Stomach smooth muscle (tissue), 2 donors: ENCODE measurements around the gene TECTA.

Source experiments
- H3K27ac ChIP-seq: one replicate; pipeline ENCODE4 v1.7.0; 2013; ENCODE audit warnings: mild to moderate bottlenecking, low read length, inconsistent platforms
- H3K27me3 ChIP-seq, 2 donors: one replicate each; pipeline ENCODE4 v1.7.0; 2013; ENCODE audit warnings: low read length in 2 of 2; ENCODE audit not compliant: insufficient read depth in 2 of 2, control insufficient read depth in 1 of 2
- H3K36me3 ChIP-seq, 2 donors: one replicate each; pipeline ENCODE4 v1.7.0; 2013; ENCODE audit warnings: low read length in 2 of 2; ENCODE audit not compliant: control insufficient read depth in 2 of 2, insufficient read depth in 2 of 2
- H3K4me1 ChIP-seq: one replicate; pipeline ENCODE4 v1.7.0; 2013; ENCODE audit warnings: low read length; ENCODE audit not compliant: control insufficient read depth, insufficient read depth
- H3K4me3 ChIP-seq, 2 donors: one replicate each; pipeline ENCODE4 v1.7.0; 2013; ENCODE audit warnings: low read length in 2 of 2
- H3K9ac ChIP-seq, 2 donors: one replicate each; pipeline ENCODE4 v1.7.0; 2013; ENCODE audit warnings: low read length in 2 of 2, mild to moderate bottlenecking in 1 of 2
- H3K9me3 ChIP-seq, 2 donors: one replicate each; pipeline ENCODE4 v1.7.0; 2013; ENCODE audit warnings: low read length in 2 of 2; ENCODE audit not compliant: control insufficient read depth in 2 of 2
- donor health status: healthy.
- donor health status: Pancreatic carcinoma.

Gene TECTA

DNA sequence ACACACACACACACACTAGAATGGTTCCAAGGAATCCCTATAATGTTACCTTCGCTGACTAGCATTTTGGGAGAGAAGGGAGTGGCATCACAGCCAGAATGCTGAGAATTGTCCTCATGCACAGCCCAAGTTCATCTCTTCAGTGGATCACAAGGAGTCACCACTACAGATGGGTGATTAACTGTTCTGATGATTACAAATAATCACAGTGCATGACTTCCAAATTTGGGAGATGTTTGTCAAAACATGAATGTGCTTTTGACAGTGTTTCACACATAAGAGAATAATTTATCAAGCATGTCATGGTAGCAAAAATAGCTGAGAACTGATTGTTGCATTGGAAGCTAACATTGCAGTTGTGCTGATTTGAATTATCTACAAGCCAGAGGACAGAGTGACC is 110.6 kb downstream of the TECTA start:
- Histone ChIP-seq H3K36me3 (no peaks in the 10 kb centered on the region), H3K27ac (no peak overlapping the region), H3K9me3 (no peaks in the 10 kb centered on the region), H3K4me3 (no peak overlapping the region), H3K27me3 (peaks cover 0 to 2% of the 10 kb centered on the region in 2 donors), H3K9ac (no peak overlapping the region), H3K4me1 (no peaks in the 10 kb centered on the region)

DNA sequence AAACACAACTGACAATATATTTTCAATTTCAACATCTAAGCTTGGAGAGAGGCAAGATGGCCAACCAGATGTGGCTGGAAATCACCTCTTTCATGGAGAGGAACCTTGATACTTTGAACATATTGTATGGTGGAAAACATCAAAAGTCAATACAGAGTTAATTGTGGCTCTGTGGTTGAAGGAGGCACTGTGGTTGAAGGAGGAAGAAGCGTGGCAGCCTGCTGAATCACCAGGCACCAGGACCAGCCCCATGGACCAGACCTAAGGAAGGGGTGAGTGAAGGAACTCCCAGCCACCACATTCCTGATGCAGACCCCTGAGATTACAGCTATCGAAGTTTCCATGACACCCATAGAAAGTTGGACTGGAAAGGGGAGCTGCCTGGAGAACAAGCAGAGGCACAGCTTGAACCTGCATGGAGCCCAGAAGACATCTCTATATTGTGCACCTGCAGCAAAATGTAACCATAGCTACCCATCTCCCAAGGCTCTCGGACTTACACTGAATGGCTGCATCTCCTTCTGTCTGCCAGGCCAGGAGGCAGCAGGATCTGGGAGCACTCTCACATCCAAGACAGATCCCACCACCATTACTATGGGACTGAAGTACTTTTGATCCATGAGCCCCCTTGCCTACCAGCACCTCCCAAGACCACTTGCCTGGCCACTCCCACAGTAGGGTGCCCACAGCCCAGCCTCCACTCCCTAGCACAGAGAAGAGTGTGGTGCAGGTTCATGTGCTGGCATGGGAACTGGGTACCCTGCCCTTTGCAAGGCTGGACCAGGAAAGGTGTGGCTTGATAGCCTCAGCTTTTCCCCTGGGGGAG is 111.7 kb downstream of the TECTA start:
- Histone ChIP-seq H3K27me3 (peaks cover 0 to 2% of the 10 kb centered on the region in 2 donors), H3K9ac (no peak overlapping the region), H3K27ac (no peak overlapping the region), H3K4me3 (no peak overlapping the region), H3K4me1 (no peaks in the 10 kb centered on the region), H3K9me3 (no peaks in the 10 kb centered on the region), H3K36me3 (no peaks in the 10 kb centered on the region)

DNA sequence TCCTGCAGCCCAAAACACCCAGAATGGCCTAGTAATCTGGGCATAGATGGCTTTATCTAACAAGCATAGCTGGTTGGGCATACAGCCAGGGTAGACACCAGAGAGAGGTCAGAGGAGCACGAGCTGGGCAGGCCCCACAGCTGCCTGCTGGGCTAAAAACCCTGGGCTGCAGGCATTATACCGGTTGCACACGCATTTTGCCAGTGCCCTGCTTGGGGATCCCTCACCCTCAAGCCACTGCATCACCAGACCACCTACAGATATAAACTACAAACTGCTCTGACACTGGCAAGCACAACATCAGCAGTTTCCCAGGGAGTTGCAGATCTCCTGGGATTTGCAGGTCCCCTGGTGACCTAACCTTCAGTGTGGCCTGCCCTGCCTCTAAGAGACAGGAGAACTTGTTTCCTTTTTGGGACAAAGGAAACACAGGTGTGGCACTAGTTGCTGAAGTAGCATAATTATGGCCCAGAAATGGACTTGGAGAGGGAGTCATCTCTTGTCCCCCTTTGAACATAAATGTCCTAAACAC is 112.4 kb downstream of the TECTA start:
- no peaks in the 10 kb centered on the region for H3K9me3 ChIP-seq
- peaks cover 0 to 2% of the 10 kb centered on the region in 2 donors for H3K27me3 ChIP-seq
- H3K4me1 ChIP-seq, result no peaks in the 10 kb centered on the region
- H3K36me3 ChIP-seq, result no peaks in the 10 kb centered on the region
- H3K27ac ChIP-seq, result no peak overlapping the region
- no peak overlapping the region for H3K4me3 ChIP-seq
- no peak overlapping the region for H3K9ac ChIP-seq

DNA sequence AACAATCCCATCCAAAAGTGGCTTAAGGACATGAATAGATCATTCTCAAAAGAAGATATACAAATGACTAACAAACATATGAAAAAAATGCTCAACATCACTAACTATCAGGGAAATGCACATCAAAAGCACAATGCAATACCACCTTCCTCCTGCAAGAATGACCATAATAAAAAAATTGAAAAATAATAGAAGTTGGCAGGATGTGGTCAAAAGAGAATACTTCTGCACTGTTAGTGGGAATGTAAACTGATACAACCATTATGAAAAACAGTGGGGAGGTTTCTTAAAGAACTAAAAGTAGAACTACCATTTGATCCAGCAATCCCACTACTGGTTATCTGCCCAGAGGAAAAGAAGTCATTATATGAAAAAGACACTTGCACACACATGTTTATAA is 113.8 kb downstream of the TECTA start:
- H3K27me3 ChIP-seq, result no peaks in the 10 kb centered on the region
- no peak overlapping the region for H3K27ac ChIP-seq
- no peaks in the 10 kb centered on the region for H3K4me1 ChIP-seq
- no peak overlapping the region for H3K4me3 ChIP-seq
- no peak overlapping the region for H3K9ac ChIP-seq
- H3K36me3 ChIP-seq, result no peaks in the 10 kb centered on the region
- no peaks in the 10 kb centered on the region for H3K9me3 ChIP-seq

DNA sequence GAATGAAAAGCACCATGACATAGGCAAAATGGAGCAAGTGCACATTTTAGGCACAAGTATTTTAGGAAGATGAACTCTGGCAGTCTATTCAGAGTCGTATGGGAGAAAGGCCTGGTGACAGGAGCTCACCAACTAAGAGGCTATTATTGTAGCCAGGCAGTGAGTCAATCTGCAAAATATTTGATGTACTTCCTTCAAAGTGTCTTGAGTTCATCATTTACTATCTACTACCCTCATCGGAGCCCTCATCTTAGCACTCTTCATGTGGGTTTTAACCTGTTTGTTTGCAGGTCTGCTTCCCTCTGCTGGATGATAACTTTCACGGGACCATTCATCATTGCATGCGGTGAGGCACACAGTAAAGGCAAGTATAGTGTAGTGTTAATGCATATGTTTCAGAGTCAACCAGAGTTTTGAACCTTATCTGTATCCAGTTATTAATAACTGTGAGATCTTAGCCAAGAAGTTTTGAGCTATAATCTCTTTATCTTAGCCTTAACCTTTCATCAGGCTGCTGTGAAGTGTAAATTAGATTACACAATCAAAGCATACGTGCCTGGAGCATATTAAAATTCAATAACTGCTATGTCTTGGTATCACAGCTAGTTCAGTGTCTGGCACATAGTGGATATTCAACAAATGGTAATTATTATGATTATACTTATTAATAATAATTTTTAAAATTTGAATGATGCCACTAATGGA is 120.6 kb downstream of the TECTA start:
- no peak overlapping the region for H3K9ac ChIP-seq
- no peak overlapping the region for H3K4me3 ChIP-seq
- H3K4me1 ChIP-seq, result no peaks in the 10 kb centered on the region
- no peaks in the 10 kb centered on the region for H3K9me3 ChIP-seq
- H3K36me3 ChIP-seq, result no peaks in the 10 kb centered on the region
- no peak overlapping the region for H3K27ac ChIP-seq
- H3K27me3 ChIP-seq, result peaks cover 0 to 2% of the 10 kb centered on the region in 2 donors

DNA sequence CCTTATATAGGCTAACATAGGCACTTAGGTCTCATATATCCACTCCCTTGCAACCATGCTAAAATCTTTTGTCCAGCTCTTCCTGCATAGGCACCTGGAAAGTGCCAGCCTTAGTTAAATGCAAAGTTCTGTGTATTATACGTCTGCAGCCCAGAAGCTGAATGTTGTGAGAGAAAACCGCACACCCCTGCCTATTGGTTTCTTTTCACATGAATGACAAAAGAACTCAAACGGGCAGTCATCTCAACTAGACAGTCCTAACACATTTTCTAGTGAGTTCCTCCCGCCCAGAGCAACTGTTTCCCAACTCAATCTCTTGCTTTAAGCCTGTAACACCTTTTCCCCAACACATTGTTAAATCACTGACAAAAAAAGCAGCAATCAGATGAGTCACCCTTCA is 122.1 kb downstream of the TECTA start:
- H3K9me3 ChIP-seq, result no peaks in the 10 kb centered on the region

DNA sequence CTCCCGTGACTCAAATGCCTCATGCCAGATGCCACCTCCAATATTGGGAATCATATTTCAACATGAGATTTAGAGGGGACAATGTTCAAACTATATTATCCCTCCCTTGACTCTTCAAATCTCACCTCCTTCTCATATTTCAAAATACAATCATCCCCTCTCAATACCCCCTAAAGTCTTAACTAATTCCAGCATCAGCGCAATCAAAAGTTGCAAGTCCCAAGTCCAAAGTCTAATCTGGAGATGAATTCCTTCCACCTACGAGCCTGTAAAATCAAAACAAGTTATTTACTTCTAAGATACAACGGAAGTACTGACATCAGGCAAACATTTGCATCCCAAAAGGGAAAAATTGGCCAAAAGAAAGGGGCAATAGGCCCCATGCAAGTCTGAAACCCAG is 124.3 kb downstream of the TECTA start:
- no peak overlapping the region for H3K27ac ChIP-seq
- H3K27me3 ChIP-seq, result peaks cover 0 to 2% of the 10 kb centered on the region in 2 donors
- H3K4me3 ChIP-seq, result no peak overlapping the region
- H3K4me1 ChIP-seq, result no peaks in the 10 kb centered on the region
- H3K9ac ChIP-seq, result no peak overlapping the region
- H3K9me3 ChIP-seq, result no peaks in the 10 kb centered on the region
- no peaks in the 10 kb centered on the region for H3K36me3 ChIP-seq

More for the DNA sequence above, 122.1 kb downstream of the TECTA start:
- no peaks in the 10 kb centered on the region for H3K4me1 ChIP-seq
- H3K4me3 ChIP-seq, result no peak overlapping the region
- no peak overlapping the region for H3K27ac ChIP-seq
- peaks cover 0 to 2% of the 10 kb centered on the region in 2 donors for H3K27me3 ChIP-seq
- no peak overlapping the region for H3K9ac ChIP-seq
- H3K36me3 ChIP-seq, result no peaks in the 10 kb centered on the region

DNA sequence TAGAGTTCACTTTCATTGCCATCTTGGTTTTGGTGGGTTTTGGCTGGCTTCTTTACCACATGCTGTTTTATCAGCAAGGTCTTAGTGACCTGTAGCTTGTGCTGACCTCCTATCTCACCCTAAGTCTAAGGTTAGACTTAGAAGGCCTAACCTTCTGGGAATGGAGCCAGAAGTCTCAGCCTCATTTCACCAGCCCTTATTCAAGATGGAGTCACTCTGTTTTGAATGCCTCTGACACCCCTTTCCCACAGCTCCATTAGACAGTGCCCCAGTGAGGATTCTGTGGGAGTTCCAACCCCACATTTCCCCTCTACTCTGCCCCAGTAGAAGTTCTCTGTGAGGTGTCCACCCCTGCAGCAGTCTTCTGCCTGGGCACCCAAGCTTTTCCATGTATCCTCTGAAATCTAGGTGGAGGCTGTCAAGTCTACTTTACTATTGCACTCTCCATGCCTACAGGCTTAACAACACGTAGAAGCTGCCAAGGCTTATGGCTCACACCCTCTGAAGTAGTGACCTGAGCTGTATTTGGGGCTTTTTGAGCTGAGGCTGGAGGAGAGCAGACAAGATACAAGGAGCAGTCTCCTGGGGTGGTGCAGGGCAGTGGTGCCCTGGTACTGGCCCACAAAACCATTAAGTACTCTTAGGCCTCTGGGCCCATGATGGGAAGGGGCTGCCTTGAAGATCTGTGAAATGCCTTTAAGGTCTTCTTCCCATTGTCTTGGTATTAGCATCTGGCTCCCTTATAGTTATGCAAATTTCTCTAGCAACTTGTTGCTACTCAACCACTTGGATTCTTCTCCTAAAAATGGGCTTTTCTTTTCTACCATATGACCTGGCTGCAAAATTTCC is 125.6 kb downstream of the TECTA start:
- H3K4me3 ChIP-seq, result no peak overlapping the region
- no peaks in the 10 kb centered on the region for H3K4me1 ChIP-seq
- no peak overlapping the region for H3K9ac ChIP-seq
- no peaks in the 10 kb centered on the region for H3K36me3 ChIP-seq
- H3K27ac ChIP-seq, result no peak overlapping the region
- peaks cover 0 to 2% of the 10 kb centered on the region in 2 donors for H3K27me3 ChIP-seq
- H3K9me3 ChIP-seq, result no peaks in the 10 kb centered on the region

DNA sequence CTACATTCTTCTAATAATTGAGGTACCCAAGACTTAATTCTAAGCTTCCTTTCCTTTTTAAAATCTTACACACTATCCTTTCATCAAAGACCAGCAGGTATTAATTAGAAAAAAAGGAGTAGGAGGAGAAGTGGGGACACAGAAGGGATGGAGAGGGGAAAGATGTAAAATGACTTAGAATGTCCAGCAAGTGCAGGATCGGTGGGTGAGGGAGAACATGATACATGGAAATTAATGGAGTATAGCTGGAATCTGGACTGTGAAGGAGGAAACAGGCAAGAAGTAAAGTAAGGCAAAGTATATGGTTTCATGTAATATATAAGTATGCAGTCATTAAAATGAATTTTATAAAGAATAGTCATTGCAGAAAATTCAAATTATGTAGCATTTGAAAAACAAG is 127.8 kb downstream of the TECTA start:
- no peak overlapping the region for H3K4me3 ChIP-seq
- no peaks in the 10 kb centered on the region for H3K9me3 ChIP-seq
- H3K9ac ChIP-seq, result no peak overlapping the region
- H3K4me1 ChIP-seq, result no peaks in the 10 kb centered on the region
- no peak overlapping the region for H3K27ac ChIP-seq
- peaks cover 0 to 1% of the 10 kb centered on the region in 2 donors for H3K27me3 ChIP-seq
- H3K36me3 ChIP-seq, result no peaks in the 10 kb centered on the region

DNA sequence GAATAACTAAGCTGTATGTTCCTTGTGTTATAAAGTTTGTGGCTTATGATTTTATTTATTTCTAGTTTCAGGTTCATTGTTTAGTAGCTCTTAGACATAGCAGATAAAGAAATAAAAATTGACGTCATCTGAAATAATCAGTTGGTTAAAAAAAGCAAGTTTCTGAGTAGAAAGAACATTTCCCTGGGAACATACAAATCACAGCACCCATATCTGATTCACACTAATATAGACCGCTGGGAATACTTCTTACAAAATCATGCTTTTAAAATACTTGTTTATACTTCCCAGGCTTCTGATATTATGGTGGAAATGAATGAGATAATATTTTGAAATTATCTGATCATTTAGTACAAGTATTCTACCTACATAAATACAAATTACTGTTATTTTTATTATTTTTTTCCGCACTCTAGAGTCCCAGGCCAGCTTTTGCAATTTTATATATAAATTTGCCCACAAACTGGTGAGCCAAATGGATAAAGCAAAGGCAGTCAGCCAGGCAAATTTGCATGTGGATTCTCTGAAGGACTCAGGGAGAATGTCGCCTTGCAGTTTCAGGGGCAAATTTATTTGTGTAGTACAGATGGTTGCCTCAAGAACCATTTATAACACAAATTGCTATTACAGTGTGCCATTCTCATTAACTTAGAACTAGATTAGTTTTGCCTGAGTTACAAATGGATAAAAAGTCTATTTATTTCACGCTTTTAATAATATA is 128.6 kb downstream of the TECTA start:
- Histone ChIP-seq H3K9me3 (no peaks in the 10 kb centered on the region), H3K9ac (no peak overlapping the region), H3K36me3 (no peaks in the 10 kb centered on the region), H3K27ac (no peak overlapping the region), H3K4me3 (no peak overlapping the region), H3K27me3 (no peaks in the 10 kb centered on the region), H3K4me1 (no peaks in the 10 kb centered on the region)
